H1 (cell line): ENCODE measurements around the gene SPG7. TPM values are rescaled to one million over a fixed set of nuclear protein-coding genes. Genes with fewer than 3 reads are reported as not detected.

ENCODE experiments used
- MAX ChIP-seq: IDR thresholded peaks from 2 replicates; pipeline ENCODE4 v1.6.1; 2012; ENCODE audit warnings: inconsistent platforms
- polyA plus RNA-seq, 7 experiments: library from polyadenylated mRNA; depleted of rRNA in 3 of 7; stranded (reverse) in 5 of 7; unstranded in 2 of 7; fragments of >200 nt in 5 of 7; fragments of 200-250 nt in 2 of 7; gene quantifications; 1 replicate in 5 of 7; 2 replicates in 1 of 7; 4 replicates in 1 of 7; pipeline versions ENCODE4 v1.2.1 to v1.2.3, GENCODE V29; 2011 to 2013; ENCODE audit warnings: missing spikeins in 2 of 7, mixed read lengths in 2 of 7
- total RNA-seq: library from RNA; stranded (reverse); fragmentation: NEBNext Ultra II Directional; extraction: Animal tissue kit (Norgen Biotek cat#: 25700); gene quantifications from 2 replicates; pipeline ENCODE4 v1.2.1, GENCODE V29; 2021

SPG7 gene
- total and polyA plus RNA-seq, 2 of the 8 experiments (the other 6 are each of a cell fraction or from before 2014, with no cell fraction given), result 72.1 to 113 TPM

- no peak for TF ChIP-seq MAX
Measured at GRCh38 chr16:89567656-89568594, 59.7 kb downstream of the SPG7 start (continued).
